ENCODE results near the gene SLC5A1.

Gene SLC5A1

DNA sequence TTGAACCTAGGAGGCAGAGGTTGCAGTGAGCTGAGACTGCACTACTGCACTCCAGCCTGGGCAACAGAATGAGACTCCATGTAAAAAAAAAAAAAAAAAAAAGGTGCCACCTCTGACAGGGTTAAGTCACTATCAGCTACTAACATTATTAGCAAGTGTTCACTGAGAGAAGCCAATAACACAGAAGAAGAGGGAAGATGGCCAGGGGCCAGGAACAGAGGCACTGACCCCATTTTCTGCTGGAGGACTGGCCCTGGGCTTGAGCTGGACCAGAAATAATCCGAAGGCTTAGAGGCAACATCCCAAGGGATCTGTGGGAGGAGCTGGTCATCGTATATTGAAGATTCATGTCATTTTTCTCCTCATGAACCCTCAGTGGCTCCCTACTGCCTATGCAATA, 5.0 kb downstream of the SLC5A1 start:
- TF ChIP-seq CTCF (IDR thresholded peaks at IDR 0.05; ENCODE audit: low read depth, low read length) = no peak
- no peak overlapping the region for H3K4me3 ChIP-seq (ENCODE audit: low read depth, low read length)

- no peak overlapping the region for H3K4me3 ChIP-seq (ENCODE audit: low read depth, low read length)
- no peak for TF ChIP-seq CTCF (IDR thresholded peaks at IDR 0.05; ENCODE audit: low read depth, low read length)
These were observed 7.8 kb downstream of the SLC5A1 start for GRCh38 chr22:32050678-32051515.

DNA sequence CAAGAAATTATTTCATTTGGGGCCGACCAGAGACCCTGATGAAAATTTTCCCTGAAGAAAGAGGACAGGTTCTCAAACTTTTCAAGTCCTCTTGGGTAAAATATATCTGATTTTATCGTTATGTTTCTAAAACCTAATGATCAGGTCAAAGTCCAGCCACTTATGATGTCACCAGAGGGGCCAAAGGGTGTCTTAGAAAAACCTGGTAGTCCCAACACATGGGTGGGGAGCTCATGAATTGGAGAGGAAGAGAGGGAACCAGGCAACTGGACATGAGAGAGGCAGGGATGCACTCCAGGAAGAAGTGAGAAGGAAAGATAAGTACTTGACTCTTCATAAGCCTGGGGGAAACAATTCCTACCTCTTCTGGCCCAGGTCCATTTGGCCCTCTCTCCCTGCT, 9.2 kb downstream of the SLC5A1 start:
- TF ChIP-seq CTCF (IDR thresholded peaks at IDR 0.05; ENCODE audit: low read depth, low read length) = no peak
- H3K4me3 ChIP-seq (ENCODE audit: low read depth, low read length) = no peak overlapping the region

DNA sequence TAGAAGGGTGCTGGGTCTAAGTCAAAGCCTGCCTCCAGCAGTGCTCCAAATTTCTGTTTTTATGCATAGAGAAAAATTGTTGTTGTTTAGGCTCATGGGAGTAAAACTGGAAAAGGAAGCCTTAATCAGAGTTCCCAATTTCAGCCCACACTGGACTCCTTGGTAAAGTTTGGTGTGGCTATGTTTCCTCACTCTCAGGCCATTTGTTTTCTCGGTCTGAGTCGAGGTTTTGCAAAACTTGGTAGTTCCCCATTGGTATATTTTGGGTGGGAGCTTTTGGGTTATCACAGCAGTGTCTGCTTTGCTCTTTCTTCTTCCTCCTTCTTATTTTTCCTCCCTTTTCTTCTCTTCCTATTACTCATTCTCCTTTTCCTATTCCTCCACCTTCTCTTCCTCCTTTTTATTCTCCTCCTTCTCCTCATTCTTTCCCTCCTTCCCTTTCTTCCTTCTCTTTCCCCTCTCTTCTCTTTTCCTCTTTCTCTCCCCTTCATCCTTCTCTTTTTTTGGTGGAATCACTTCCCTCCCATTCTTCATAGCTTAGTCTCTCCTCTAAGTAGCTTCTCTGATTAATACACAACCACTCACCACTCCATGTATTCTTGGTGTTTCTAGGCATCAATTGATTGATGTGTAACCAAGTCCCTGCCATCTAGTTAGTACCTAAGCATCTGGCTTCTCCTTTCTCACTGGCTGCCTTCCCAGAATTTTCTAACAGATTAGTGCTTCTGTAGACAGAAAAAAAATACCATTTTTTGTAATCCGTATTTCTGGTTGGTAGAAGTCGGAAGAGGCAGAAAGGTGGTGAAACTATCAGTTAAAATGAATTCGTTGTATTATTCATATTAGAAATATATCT, 10.1 kb downstream of the SLC5A1 start:
- TF ChIP-seq CTCF (IDR thresholded peaks at IDR 0.05; ENCODE audit: low read depth, low read length) = no peak
- H3K4me3 ChIP-seq (ENCODE audit: low read depth, low read length) = no peak overlapping the region

GRCh38 chr22:32055069-32055468, 12.0 kb downstream of the SLC5A1 start:
- H3K4me3 ChIP-seq (ENCODE audit: low read depth, low read length) = no peak overlapping the region
- TF ChIP-seq CTCF (IDR thresholded peaks at IDR 0.05; ENCODE audit: low read depth, low read length) = no peak

GRCh38 chr22:32058656-32059260, 15.7 kb downstream of the SLC5A1 start:
- no peak for TF ChIP-seq CTCF (IDR thresholded peaks at IDR 0.05; ENCODE audit: low read depth, low read length)
- H3K4me3 ChIP-seq (ENCODE audit: low read depth, low read length) = no peak overlapping the region

All from WI38 (cell line).